NK-92 treated with Interleukin-12 subunit alpha and Interleukin-12 subunit beta, amount 100 ng/mL, for 24 hours (cell line): ENCODE measurements around the gene PIGU.
A peak's percentile ranks its signal among the peaks of the same experiment; 100 is the strongest.
"Not testable (repeated sequence)": the region's sequence is repeated elsewhere in the genome, so short reads cannot be mapped to it uniquely, and the experiment has no call there.

ENCODE experiments used
- DNase-seq: peaks from one replicate; lab custom pipeline; 2025; lab: John Stamatoyannopoulos, UW

Gene PIGU

DNA sequence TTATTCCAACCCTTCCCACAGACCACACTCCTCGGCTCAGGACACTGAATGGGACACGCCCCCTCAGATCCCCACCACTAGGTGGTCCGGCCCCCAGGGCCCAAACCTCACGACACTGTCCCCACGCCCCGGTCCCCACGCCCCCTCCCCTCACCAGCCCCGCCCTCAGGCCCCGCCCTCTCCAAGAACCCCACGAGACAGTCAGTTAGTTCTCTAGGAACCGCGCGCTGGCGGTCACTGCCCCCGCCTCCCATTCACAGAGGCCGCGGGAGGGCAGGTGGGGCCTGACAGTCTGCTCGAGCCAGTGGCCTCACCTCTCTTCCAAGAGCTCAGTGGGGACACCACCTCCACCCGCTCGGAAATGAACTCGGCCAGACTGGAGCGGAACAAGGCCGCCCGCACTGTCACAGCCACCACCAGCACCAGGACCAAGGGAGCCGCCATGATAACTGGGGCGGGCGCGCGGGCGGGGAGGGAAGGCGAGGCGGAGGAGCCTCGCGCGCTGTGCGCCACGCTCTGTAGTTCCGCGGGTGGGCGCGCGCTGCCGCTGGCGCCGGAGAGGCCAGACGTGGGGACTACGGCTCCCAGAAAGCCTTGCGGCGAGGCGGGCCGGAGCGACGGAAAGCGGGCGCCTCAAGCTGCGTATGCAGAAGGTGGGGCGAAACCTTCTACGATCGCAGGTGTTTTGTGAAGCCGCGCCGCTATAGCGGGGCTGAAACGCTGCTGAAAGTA lies at the start of gene PIGU:
Gene PIGU (minus strand): TSS at position 451 of the 732 bp plus-strand sequence. CDS start 7 bp downstream, at position 444.
- peak; percentile 95 for DNase-seq

DNA sequence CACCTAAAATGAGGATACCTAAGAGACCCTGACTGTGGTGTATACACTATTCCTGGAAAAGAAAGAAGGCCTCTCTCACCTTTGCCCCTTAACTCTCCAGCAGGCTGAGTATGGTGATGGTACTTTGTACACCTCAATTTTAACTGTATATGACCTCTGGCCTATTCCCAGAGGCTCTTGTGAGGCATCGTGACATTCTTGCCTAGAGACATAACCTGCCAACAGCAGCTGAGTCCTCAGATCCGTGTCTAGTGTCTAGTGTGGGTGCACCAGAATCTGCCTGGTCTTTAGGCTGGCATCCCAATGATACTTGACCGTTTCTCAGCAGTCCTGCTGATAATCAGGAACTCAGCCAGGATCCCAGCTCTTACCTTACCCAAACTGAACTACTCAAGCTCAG lies 47.3 kb upstream of the PIGU start:
- no peak for DNase-seq

- DNase-seq, result not testable (repeated sequence)
Measured at GRCh38 chr20:34722560-34722959, 45.7 kb upstream of the PIGU start.

DNA sequence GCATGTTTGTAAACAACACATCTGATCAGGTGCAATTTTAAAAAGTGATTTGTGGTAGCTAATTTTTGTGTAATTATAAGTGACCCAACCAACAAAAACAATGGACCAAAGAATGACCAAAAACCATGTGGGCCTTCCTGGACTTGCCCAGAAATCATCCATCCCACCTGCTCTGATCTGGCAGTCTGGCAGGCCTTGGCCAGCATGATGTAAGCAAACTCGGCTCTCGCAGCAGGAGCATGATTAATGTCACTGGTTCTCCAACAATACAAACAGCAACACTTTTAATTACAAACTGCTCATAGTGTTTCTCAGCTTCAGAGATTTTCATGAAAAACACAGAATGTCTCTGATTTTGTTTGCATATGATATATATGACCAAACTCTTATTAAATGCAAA lies 43.4 kb upstream of the PIGU start:
- DNase-seq, result no peak

DNA sequence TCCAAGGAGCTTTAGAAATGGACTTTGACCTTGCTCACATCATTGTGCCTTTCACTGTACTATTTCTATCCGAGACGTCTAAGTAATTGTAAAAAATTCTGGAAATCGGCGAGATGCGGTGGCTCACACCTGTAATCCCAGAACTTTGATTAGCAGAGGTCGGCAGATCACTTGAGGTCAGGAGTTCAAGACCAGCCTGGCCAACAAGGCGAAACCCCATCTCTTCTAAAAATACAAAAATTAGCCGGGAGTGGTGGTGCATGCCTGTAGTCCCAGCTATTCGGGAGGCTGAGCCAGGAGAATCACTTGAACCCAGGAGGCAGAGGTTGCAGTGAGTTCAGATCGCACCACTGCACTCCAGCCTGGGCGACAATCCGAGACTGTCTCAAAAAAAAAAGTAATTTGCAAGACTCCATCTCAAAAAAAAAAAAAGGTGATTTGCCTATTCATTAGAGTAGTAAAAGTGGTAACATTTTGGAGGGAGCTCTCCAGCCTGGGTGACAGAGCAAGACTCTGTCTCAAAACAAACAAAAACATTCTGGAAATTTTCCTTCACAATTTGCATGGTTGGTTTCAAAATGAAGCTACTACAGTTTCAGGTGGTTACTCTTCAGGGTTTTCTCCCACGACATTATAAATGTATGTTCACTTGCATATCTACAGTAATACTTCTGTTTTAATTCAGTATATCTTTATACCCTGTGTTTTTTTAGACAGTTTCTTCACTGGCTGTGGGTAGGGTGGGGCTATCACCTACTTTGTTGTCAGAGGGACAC lies 42.5 kb upstream of the PIGU start:
- DNase-seq, result not testable (repeated sequence)

DNA sequence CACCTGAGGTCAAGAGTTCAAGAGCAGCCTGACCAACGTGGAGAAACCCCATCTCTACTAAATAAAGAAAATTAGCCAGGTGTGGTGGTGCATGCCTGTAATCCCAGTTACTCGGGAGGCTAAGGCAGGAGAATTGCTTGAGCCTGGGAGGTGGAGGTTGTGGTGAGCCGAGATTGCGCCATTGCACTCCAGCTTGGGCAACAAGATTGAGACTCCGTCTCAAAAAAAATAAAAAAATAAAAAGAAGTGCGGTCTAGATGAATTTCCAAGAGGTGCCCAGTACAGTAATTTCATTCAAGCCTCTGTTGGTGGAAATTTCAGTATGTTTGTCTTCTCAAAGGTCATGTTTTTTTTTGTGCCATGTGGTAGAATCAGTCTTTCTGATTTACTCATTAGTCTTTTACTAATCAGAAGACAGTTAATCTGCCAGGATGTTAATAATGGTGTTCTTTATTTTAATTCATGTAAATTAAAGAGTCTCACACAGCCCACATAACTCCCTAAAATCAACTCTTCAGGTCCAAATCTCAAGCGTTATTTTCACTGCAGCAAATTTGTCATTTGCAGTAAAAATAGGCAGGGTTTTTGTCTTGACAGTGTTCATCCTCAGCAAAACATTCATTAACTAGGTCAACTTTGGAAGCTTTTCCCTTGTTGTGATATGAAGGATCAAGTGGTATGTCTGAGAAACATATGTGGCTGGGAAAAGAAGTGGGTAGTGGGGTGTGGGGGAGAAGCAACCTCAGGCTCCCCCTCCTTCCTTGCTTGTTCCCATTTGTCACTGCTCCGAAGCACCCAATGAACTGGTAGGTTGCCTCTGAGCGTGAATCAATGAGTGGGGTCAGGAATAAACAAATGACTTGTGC lies 40.6 kb upstream of the PIGU start:
- no peak for DNase-seq

GRCh38 chr20:34716921-34717229 lies 40.0 kb upstream of the PIGU start:
- no peak for DNase-seq

DNA sequence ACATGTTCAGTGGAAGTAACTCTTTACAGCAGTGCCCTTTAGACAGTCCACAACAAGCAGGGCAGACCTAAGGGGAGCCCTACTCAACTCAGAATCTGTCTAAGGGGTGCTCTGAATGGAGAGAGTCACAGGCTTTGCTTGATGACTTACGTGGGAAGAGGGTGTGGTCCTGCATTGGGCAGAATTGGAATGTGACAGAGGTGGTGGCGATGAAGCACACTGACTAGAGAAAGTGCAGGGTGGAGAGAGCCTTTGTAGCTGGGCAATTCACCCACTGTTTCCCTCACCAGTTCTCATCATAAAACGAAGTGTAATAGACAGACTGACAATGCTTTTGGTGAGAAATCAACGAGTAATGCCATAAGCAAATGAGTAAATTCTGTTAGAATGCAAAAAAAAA lies 38.5 kb upstream of the PIGU start:
- no peak for DNase-seq

DNA sequence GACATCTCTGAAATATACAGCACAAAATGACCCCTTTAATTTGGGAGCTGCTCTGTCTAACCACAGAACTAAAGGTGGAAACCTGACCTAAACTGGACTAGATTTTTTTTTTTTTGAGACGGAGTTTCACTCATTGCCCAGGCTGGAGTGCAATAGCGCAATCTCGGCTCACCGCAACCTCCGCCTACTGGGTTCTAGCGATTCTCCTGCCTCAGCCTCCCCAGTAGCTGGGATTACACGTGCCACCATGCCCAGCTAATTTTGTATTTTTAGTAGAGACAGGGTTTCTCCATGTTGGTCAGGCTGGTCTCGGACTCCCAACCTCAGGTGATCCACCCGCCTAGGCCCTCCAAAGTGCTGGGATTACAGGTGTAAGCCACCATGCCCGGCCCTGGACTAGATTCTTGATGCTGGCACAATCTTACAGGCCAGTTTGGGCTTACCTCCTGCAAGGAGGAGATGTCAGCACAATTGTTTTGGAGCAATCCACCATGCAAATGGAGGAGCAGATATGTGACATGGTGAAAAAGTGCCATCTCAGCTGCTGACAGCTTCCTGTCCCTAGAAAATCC lies 37.1 kb upstream of the PIGU start:
- not testable (repeated sequence) for DNase-seq

- no peak for DNase-seq
Measured at GRCh38 chr20:34713194-34713943, 36.5 kb upstream of the PIGU start.

DNA sequence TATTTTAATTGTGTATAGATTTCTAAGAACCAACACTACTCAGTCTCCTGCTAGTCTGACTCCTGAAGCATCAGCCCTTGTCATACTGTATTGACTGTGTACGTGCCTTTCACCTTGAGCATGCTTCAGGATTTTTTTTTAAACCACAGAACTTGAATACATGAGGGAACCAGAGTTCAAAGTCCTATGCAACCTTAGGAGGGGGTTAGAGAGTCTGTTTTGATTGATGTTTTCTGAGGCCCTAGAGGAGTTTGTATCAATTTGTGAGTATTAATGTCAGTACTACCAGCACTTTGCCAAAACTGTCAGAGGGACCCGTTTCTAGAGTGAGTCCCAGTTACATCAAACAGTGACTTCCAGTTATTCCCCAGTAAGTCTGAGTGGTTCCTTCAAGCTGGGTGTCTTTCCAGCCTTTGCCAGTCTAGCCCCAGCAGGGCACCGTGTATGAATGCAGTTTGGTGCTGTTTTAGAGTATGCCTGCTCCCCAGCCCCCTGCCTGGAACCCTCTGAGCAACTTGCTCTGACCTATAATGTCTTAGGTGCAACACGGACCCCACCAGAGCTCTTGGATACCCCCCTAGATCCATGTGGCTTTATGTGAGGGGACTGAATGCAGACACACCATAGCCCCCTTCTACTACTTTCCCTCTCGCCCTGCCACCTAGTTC lies 35.8 kb upstream of the PIGU start:
- no peak for DNase-seq

GRCh38 chr20:34711813-34712430 lies 35.0 kb upstream of the PIGU start:
- DNase-seq, result no peak

GRCh38 chr20:34710861-34711574 lies 34.1 kb upstream of the PIGU start:
- no peak for DNase-seq

DNA sequence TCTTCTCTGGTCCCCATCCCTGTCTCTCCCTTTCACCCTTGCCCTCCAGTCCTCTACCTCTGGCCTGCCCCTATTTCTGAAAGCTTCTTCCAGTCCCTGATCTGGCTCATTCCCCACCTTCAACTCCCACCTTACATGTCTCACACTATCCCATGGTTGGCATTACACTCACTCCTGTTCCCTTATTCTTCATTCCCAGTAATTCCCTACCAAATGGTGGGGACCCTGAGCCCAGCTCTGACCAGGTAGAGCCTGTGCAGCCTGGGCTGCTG lies 33.6 kb upstream of the PIGU start:
- DNase-seq, result no peak

GRCh38 chr20:34709831-34710567 lies 33.1 kb upstream of the PIGU start:
- DNase-seq, result no peak

GRCh38 chr20:34709044-34709830 lies 32.3 kb upstream of the PIGU start:
- DNase-seq, result peak; percentile 7

DNA sequence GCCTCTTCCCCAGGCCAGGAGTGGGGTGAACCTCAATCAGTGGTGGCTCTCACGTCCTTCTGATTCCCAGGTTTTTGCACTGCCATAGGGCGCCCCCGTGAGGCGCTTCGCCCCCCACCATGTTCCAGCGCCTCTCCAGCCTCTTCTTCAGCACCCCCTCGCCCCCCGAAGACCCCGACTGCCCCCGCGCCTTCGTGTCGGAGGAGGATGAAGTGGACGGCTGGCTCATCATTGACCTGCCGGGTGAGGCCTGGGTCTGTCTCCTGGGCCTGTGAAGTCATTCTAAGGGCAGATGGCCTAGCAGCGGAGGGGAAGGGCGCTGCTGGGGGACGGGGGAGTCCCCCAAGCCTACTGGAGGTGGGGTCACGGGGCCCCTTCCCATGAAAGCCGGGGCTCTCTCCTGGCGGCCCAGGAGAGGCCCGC lies 31.7 kb upstream of the PIGU start:
- no peak for DNase-seq

- no peak for DNase-seq
Measured at GRCh38 chr20:34706912-34707784, 30.3 kb upstream of the PIGU start.
